LNCAP (cell line): ENCODE data around the gene FKBP14.

ENCODE experiments used
- TF ChIP-seq, protein P1 (sequence below): fragments of 450-650 bp; IDR thresholded peaks from 2 replicates; pipeline ENCODE4 v1.5.1; 2017; ENCODE audit warnings: mild to moderate bottlenecking

FKBP14 gene

DNA sequence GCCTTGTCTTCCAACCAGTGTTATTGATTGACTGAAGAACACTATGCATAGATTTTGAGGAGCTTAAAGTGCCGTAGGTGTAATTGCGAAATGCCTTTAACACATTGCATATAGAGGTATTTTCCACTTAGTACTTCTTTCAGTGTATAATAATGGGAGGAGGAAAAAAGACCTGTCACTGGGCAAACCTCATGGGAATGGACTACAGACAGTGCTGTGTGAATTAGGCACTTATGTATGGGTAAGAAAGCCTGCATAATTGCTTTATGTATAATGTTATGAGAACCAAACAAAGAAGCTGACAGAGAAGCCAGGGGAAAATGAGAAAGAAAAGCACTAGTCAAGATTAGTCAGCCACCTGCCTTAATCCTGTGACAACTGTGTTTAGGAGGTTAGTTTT, 24.5 kb downstream of the FKBP14 start:
- TF ChIP-seq, protein P1, sequence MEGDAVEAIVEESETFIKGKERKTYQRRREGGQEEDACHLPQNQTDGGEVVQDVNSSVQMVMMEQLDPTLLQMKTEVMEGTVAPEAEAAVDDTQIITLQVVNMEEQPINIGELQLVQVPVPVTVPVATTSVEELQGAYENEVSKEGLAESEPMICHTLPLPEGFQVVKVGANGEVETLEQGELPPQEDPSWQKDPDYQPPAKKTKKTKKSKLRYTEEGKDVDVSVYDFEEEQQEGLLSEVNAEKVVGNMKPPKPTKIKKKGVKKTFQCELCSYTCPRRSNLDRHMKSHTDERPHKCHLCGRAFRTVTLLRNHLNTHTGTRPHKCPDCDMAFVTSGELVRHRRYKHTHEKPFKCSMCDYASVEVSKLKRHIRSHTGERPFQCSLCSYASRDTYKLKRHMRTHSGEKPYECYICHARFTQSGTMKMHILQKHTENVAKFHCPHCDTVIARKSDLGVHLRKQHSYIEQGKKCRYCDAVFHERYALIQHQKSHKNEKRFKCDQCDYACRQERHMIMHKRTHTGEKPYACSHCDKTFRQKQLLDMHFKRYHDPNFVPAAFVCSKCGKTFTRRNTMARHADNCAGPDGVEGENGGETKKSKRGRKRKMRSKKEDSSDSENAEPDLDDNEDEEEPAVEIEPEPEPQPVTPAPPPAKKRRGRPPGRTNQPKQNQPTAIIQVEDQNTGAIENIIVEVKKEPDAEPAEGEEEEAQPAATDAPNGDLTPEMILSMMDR: no peak

DNA sequence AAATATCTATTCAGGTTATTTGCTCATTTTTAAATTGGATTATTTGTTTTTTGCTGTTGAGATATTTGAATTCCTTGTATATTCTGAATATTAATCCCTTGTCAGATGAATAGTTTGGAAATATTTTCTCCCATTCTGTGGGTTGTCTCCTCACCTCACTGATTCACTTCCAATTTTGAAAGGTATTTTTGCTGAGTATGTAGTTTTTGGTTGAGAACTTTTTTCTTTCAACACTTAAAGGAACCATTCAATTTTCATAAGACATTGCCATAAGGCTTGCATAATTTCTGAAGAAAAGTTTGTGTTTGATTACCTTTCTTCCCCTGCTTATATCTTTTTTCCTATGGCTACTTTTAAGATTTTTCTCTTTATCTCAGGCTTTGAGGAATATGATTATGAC, 28.0 kb downstream of the FKBP14 start:
- TF ChIP-seq, protein P1: no peak

DNA sequence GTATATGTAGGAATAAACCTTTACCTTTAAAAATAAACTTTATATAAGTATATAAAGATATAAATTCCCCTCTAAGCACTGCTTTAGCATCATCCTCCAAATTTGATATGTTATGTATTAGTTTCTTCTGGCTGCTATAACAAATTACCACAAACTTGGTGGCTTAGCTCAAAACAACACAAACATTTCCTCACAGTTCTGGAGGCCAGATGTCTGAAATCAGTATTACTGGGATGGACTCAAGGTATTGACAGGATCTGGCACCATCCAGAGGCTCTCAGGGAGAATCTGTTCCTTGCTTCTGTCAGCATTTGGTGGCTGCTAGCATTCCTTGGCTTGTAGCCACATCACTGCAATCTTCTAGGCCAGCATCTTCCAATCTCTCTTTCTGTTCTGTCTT, 30.2 kb downstream of the FKBP14 start:
- TF ChIP-seq, protein P1: no peak

DNA sequence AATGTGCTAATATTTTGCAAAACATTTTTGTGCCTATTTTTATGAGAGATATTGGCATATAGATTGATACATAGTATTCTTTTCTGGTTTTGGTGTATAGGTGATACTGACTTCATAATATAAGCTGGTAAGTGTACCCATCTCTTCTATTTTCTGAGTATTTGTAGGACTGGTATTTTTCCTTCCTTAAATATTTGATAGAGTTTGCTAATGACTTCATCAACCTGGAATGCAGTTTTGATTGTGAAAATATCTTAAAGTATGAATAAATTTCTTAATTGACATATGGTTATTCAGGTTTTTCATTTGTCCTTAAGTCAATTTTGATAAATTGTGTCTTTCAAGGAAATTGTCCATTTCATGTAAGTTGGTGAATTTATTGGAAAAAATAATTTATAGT, 30.9 kb downstream of the FKBP14 start:
- TF ChIP-seq, protein P1: no peak

DNA sequence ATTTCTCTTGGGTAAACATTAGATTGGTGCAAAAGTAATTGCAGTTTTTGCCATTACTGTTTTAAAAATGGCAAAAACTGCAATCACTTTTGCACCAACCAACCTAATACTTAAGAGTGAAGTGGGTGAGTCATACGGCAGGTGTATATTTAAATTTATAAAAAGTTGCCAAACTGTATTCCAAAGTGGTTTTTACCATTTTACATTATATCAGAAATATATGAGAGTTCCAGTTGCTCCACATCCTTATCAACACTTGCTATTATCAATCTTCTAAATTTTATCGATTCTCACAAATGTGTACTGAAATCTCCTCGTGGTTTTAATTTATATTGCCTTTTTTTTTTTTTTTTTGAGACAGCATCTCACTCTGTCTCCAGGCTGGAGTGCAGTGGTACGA, 33.4 kb downstream of the FKBP14 start:
- TF ChIP-seq, protein P1: no peak

DNA sequence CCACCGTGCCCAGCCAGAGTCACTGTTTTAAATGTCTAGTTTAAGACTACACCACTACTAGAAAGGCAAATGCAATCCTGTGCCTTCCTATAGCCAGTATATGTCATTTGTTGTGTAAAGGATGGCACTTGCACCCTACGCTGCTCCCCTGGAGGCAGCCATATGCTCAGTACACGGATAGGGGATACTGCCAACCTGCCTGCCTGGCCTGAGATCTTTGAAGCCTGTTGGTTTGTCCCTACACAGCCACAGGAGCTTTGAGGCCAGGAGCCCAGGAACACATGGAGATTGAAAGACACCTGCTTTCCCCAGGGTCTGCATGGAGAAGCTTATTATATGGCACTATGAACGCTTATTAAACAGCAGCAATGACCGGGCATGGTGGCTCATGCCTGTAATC, 34.6 kb downstream of the FKBP14 start:
- TF ChIP-seq, protein P1: no peak

DNA sequence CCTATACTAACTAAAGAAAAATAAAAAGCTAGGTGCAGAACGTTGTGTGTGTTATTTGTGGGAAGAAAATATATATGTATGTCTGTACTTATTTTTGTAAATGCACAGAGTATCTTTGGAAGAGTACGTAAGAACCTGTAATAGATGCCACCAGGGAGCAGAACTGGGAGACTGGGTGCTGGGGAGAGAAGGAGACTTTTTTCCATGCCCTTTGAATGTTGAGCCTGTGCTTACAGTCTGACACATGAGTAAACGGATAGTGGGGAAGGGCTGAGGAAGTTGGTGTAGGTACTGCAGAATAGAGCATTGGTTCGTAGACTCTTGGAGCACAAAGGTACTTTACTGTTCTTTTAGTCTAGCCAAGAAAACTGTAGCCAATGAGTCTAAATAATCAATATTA, 35.6 kb downstream of the FKBP14 start:
- TF ChIP-seq, protein P1: no peak

DNA sequence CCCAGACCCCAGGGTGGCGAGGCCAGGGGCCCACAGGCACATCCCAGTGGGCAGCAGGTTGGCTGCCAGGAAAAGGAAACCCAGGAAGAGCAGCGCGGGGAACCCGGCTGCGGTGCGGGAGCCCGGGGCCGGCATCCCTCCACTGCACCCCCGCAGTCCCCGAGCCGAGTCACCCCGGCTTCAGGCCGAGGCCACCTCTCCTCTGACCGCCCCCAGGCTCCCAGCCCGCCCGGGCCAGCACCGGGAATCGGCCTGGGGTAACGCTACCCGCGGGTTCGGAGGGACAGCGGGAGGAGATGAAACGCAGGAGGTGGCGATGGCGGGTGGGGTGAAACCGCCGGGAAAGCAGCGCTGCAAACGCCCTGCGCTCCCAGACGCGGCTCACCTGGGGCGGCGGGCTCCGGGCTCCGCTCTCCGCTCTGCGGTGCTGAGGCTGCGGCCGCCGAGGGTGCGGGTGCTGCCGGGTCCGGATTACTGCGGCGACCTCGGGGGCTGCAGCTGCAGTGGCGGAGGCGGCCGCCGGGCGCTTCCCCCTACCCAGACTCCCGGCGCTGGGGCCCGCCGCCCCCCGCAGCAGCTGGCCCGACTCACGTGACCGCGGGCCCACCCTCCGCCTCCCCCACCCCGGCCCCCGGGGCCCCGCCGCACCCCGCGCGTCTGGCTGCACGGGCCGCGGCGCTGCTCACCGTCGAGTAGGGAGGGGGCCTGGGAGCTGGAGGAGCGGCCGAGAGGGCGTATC, 37.1 kb downstream of the FKBP14 start, which contains the start of gene SCRN1:
Gene SCRN1 (minus strand): TSS at position 545 of the 739 bp plus-strand sequence. CDS start 20,734 bp downstream, outside the sequence.
- TF ChIP-seq, protein P1: no peak
